NCI-H82 (cell line): ENCODE results near the gene LRIF1.
"Not testable (repeated sequence)": the region's sequence is repeated elsewhere in the genome, so short reads cannot be mapped to it uniquely, and the experiment has no call there.

Experiments
- DNase-seq: peaks from one replicate; lab custom pipeline; 2025; lab: John Stamatoyannopoulos, UW

The LRIF1 gene, protein sequence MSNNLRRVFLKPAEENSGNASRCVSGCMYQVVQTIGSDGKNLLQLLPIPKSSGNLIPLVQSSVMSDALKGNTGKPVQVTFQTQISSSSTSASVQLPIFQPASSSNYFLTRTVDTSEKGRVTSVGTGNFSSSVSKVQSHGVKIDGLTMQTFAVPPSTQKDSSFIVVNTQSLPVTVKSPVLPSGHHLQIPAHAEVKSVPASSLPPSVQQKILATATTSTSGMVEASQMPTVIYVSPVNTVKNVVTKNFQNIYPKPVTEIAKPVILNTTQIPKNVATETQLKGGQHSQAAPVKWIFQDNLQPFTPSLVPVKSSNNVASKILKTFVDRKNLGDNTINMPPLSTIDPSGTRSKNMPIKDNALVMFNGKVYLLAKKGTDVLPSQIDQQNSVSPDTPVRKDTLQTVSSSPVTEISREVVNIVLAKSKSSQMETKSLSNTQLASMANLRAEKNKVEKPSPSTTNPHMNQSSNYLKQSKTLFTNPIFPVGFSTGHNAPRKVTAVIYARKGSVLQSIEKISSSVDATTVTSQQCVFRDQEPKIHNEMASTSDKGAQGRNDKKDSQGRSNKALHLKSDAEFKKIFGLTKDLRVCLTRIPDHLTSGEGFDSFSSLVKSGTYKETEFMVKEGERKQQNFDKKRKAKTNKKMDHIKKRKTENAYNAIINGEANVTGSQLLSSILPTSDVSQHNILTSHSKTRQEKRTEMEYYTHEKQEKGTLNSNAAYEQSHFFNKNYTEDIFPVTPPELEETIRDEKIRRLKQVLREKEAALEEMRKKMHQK

DNA sequence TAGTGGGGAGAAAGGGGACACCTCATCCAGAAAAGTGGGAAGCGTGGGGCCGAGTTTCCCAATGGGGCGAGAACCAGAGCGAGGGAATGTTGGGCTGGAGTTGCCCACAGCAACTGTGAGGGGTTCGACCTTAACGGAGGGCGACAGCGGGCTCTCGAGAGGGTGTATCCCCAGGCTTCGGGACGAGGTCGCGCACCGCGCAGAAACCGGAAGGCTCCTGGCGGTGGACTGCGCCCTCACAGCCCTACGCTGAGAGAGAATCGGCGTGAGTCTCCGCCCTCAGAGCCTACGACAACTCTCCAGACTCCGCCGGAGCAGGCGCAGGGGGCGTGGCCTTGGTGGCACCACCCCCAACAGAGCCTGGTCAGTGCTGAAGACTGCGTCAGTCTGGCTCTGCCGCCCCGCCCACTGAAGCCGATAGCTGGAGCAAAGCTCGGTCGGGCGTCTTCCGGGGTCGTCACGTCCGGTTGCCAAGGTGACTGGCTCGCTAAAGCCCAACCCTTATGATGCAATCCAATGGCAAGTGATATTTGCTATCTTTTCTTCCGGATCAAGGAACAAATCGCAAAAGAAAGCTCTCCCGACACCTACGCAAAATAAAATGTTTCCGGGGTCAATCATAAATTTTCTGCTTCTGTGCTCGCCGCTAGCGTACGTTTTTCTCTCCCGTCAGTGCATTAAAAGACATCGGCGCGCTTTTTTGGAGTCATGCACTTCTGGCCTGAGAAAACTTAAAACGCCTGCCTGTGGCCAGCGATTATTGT, at the start of gene LRIF1:
TSS of gene LRIF1 (minus strand) at position 232 of the 764 bp plus-strand sequence. CDS start 234 bp downstream, outside the sequence.
- peak; percentile 100 for DNase-seq

DNA sequence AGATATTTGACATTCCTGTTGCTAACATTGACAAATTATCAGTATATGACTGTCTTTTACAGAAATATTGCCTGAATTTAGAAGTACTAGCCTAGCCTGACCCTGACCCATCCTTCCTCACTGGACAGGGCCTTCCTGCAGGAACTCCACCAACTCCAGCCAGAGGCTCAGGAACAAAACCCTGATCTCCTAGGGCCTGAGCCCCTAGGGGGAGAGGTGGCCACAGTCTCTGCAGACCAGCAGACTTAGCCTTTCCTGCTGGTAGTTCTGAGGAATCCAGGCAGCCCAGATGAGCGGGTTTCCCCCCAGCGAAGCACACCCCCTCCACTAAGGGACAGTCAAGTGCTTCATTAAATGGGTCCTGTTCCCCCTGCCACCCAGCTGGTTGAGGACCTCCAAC, 44.3 kb upstream of the LRIF1 start:
- DNase-seq = no peak

DNA sequence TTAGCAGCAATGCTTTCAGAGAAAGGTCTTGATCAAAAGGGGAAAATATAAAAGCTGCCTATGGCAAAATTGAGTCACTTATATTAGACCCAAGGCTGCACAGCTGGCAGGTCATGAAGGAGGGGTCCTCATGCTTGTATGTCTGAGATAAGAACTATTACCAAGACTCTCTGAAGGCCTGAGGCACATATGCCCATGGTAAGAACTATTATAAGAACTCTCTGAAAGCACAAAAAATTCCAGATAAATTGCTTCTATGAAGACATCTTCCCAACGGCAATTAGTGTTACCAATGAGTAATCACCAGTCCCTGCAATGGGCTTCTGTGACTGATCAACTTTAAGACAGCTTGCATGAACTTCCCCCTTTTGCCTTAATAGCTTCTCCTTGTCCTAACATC, 42.8 kb upstream of the LRIF1 start:
- no peak for DNase-seq

DNA sequence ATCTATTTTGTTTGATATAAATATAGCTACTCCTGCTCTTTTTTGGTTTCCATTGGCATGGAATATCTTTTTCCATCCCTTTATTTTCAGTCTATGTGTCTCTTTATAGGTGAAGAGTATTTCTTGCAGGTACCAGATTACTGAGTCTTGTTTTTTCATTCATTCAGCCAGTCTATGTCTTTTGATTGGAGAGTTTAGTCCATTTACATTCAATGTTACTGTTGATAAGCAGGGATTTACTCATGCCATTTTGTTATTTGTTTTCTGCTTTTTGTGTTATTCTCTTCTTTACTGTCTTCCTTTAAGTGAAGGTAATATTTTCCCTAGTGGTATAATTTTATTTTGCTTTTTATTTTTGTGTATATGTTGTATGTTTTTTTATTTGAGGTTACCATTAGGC, 35.9 kb upstream of the LRIF1 start:
- not testable (repeated sequence) for DNase-seq

DNA sequence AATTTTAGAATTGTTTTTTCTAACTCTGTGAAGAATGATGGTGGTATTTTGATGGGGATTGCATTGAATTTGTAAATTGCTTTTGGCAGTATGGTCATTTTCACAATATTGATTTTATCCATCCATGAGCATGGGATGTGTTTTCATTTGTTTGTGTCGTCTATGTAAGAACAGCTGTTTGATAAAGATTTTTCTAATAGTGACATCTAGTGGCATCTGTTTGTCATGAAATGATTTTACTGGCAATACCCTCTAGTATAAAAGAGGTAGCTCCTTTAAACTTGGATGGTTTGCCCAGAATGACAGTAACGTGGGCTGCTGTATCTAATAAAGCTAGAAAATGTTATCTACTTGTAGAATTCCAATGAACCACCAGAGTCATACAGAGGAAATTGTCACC, 28.6 kb upstream of the LRIF1 start:
- DNase-seq = peak; percentile 52

DNA sequence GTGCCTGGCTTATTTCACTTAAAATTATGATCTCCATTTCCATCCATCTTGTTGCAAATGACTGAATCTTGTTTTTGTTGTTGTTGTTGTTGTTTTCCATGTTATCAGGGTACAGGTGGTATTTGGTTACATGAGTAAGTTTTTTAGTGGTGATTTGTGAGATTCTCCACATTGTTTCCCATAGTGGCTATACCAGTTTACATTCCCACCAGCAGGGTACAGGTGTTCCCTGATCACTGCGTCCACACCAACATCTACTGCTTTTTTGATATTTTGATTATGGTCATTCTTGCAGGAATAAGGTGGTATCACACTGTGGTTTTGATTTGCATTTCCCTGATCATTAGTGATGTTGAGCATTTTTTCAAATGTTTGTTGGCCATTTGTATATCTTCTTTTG, 27.6 kb upstream of the LRIF1 start:
- DNase-seq = not testable (repeated sequence)

DNA sequence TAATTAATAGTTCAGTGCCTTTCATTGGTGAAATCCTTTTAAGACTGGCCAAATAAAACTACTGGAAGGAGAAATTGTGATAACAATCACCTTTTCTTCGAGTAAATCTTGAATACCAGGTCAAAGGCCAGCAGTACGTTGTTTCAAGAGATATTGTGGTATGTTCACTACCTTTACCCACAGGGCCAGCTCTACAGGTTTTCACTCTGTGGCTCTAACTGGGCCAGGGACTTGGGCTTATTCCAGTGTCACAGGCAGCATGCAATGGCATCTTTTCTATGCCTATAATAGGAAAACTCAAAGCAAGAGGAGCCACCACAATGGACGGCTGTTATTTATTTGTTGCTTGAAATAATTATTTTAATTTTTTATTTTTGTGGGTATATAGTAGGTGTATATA, 26.8 kb upstream of the LRIF1 start:
- no peak for DNase-seq

DNA sequence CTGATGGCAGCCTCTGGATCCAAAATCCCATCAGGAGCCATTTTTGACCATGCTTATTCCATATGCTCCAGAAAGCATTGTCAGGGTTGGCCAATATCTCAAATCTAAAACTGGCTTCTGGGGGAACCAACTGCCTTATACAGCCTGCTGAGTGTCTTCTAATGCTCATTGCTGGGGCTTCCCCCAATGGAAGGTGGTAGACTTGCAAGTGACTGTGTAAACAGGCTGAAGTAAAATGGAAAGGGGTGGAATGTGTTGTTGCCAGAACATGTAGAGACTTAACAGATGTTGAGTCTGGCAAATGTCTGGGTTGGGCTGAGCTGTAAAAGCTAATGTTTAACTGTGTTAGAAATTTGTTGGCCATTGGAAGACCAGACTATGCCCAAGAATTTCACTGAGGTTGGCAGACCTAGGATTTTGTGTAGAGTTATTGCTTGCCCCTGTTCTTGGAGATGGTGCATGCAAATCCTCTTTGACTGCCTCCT, 22.7 kb upstream of the LRIF1 start:
- no peak for DNase-seq

DNA sequence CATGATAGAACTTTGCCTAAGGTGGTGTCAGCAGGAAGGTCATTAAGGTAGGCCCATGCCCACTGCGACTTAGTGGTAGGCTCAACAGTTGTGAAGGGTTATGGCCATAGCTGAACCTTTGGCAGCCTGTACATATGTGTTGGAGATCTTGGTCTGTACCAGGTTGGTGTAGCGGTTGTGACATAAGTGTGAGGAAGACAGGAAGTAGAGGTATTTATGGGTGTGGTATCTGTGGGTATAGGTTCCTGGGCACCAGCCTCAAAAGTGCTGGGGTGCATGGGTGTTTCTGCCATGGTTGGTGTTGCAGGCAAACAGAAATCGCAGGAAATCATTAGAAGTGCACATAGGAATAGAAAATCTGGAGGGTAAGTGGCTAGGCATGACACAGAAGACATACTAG, 18.6 kb upstream of the LRIF1 start:
- no peak for DNase-seq

DNA sequence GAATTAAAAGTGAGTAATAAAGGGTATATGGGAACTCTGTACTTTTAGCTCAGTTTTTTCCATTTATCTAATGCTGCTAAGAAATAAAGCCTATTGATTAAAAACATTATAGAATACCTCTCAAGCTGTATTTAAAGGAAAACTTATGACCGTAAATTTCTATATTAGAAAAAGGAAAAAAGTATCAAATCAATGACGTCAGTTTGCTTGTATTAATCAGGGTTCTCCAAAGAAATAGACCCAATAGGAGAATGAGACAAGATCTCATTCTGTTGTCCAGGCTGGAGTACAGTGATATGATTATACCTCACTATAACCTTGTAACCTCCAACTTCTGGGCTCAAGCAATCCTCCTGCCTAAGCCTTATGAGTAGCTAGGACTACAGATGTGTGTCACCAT, 15.4 kb upstream of the LRIF1 start:
- no peak for DNase-seq

DNA sequence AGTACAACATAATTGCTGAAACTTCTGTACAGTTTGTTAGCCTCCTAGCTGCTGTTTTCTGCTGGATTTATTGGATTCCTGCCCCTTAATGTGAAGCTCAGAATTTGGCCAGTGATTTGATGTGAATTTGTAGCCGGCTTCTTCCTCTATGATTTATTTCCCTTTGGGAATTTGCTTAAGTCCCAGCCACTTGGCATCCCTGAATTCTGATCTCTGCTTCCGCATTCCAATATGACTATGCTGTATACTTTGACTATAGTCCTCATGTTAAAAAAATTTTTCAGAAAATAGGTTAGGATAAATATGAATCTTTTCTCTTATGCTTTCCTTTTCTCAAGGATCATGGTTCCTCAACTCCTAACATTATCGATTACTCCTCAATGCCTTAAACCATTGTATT, 12.4 kb upstream of the LRIF1 start:
- no peak for DNase-seq

DNA sequence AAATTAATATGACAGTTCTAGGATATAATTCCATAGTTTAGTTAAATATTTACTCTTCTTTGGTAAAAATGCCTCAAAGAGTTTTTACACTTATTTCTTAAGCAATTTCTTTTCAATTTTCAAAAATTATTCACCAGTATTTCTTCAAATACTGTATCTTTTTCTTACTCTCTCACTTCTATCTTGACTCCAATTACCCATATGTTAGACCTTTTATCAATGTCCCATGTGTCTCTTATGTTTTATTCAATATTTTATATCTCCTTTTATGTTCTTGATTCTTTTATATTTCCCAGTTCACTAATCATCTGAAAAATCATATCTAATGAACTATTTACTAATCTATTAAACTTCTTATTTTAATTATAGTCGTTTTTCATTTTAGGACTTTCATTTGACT, 11.5 kb upstream of the LRIF1 start:
- DNase-seq = no peak

DNA sequence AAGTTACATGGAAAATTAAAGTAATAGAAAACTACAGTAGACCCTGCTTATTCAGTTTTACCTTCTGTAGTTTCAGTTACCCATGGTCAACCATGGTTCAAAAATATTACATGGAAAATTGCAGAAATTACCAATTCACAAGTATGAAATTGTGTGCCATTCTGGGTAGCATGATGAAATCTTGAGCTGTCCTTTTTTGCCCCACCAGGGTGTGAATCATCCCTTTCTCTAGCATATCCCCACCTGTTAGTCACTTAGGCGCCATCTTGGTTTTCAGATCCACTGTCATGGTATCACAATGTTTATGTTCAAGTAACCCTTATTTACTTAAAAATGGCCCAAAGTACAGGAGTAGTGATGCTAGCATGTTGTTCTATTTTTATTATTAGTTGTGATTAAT, 3.5 kb upstream of the LRIF1 start:
- no peak for DNase-seq

DNA sequence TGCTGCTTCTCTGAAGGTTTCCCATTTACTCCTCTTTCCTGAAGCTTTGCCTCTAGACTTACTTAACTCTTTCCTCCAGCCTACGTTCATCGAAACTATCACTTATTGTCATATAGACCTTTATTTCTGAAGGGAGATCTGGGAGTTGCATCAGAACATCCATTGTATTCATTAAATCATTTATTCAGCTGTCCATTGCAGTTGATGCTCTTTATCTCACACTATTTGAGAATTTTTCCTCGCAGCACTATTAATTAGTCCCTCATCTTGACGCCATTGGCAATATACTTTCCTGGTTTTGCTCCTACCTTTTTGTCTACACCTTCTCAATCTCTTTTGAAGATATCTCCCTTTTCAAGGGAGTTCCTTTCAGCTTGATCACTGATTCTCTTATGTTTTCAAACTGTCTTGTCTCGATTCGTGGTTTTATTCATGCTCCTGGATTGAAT, 757 bp upstream of the LRIF1 start:
- DNase-seq = no peak

DNA sequence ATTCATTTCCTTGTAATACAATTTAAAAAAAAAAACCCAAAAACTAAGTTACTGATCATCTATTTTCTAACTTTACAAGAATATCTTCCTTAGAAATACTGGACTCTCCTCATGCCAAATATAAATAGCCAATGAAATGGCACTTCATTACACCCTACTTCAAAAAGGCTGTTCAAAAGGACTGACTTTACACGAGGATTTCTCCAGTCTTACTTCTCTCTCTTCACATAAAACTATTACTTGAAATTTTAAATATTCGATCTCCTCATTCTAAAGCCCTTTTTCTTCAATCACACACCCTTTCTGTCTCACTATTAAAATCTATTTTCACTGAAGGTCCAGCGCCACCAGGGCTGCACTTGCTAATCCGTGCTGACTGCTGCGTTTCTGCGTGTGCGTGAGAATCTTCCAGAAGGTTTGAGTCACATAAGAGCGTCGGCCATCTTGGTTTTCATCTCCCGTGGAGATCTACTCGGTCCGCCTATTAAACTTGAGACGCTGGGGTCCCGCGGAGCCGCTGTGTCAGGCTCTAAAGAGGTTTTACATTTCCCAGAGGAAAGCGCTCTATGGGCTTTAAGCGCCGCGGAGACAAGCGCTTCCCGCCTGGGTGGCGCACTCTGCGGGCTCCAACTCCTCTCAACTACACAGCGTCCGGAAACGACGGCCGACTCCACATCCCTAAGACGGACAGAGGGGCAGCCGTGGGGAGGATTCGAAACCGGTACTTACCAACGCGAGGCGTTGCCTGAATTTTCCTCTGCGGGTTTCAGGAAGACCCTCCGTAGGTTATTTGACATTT, 631 bp downstream of the LRIF1 start:
- DNase-seq = peak; percentile 81

DNA sequence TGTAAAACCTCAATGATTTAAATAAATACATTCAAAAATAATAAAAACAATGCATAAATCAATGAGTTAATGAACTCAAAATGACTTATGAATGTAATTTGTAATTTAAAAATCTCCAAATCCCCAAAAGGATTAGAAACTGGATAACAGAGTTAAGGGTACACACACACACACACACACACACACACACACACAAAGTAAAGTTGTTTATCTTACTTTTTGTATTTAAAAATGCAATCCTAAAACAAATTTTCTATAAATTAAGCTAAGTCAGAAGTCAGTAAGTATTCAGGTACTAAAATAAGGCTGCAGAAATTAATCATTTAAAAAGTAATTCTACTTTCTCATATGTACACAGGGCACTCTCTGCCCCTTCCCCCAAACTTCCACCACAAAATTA, 1.8 kb downstream of the LRIF1 start:
- DNase-seq = no peak

DNA sequence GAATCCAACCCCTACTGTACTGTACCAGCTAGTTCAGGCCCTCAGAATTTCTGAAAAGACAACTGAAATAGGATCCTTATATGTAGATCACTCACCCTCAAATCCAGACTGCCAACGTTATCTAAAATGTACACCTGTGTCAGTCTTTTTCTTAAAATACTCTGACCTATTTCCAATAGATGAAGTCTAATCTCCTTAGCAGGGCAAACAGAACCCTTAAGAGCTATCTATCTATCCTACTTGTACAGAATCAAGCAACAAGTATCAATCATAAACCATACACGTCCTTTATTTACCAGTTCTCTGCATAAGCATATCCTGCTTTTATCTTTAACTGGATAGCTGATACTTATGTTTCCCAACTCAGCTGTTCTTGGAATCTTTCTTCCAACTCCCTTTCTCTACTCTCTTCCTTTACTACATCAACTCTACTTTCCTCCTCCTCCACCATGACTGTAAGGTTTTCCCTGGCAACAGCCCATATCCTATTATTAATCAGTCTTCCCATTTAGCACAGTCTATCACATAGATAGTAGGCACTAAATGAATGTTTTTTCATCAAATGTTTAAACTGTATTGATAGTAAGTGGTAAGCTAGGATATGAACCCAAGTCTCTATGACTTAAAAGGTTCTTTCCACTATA, 2.8 kb downstream of the LRIF1 start:
- no peak for DNase-seq

DNA sequence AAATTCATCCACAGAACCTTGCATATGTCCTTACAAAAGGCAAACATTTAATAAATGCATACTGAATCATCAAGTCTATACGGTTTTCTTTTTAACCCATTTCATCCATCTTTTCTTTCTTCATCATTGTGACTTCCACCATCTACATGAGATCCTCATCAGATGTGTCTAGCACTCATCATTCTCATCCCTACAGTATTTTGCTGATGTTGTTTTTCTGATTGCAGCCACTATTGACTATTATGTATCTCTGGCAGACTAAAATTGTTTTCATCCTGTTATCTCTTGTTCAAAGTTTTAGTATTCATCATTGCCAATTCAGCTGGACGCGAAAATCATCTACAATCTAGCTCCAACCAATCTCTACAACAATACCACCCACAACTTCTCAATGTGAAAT, 5.9 kb downstream of the LRIF1 start:
- DNase-seq = no peak

DNA sequence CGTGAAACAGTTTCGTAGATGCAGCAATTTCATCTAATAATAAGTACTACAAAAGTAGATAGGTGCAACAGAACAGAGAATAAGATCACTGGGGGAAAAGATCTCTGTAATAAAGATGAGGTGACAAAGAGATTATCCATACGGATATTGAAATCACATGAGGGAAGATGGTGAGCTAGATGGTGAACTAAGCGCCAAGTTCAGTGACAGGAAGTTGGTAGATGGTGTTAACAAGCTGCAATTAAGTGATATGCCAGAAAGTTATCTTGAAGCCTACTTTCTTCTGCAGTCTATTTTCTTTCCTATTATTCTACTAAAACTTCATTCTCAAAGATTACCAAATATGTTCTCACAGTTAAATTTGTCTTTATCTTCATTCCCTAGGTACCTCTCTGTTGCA, 7.1 kb downstream of the LRIF1 start:
- no peak for DNase-seq

DNA sequence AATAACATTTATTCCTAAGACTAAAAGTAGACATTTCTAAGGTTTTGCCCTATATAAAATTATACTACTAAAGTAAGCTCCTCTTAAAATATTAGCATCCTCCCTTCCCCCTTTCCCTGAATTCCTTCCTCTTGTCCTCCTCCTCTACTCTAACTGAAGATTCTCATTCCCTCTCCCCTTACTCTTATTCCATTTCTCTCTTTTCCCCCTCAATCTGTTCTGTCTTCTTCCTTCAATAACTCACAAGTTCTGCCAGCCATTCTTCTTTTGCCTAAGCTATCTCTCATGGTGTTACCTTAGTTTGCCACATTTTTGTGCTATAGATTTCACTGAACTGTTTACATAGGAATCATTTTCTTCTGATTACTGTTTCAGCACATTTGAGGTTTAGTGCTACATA, 10.7 kb downstream of the LRIF1 start:
- DNase-seq = no peak

DNA sequence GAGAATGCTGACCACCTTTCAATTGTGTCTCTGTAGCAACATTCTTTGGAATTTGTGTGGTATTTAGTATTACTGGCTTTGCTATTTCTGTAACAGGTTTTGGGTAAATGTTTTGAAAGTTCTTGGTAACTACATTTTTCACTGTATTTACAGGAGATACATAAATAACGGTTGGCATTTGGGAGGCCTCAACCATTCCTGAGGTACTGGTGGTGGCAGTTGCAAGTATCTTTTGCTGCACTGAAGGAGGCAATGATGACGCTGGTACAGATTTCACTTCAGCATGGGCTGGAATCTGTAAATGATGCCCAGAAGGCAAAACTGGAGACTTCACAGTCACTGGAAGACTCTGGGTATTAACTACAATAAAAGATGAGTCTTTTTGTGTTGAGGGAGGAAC, 11.7 kb downstream of the LRIF1 start:
- DNase-seq = no peak
